GM18858 (cell line): ENCODE results near the gene MAP3K2.
"Not testable (repeated sequence)": the region's sequence is repeated elsewhere in the genome, so short reads cannot be mapped to it uniquely, and the experiment has no call there.

Source experiments
- ATAC-seq: cut with Tn5 transposase; IDR thresholded peaks from one replicate; pipeline ENCODE4 v1.9.1; 2021; ENCODE audit not compliant: unreplicated experiment

The MAP3K2 gene

GRCh38 chr2:127421116-127421800, 33.5 kb upstream of the MAP3K2 start:
- ATAC-seq = no peak

DNA sequence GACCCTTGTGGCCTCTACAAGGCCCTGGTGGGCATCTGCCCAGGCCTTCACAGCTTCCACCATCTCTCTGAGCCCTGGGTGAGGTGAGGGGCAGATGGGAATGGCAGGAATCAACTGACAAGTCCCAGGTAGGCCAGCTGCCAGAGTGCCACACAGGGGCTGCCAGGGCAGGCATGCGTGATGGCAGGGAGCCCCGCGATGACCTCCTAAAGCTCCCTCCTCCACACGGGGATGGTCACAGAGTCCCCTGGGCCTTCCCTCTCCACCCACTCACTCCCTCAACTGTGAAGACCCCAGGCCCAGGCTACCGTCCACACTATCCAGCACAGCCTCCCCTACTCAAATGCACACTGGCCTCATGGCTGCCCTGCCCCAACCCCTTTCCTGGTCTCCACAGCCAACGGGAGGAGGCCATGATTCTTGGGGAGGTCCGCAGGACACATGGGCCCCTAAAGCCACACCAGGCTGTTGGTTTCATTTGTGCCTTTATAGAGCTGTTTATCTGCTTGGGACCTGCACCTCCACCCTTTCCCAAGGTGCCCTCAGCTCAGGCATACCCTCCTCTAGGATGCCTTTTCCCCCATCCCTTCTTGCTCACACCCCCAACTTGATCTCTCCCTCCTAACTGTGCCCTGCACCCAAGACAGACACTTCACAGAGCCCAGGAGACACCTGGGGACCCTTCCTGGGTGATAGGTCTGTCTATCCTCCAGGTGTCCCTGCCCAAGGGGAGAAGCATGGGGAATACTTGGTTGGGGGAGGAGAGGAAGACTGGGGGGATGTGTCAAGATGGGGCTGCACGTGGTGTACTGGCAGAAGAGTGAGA, 32.5 kb upstream of the MAP3K2 start:
- ATAC-seq = no peak

- no peak for ATAC-seq
These were observed 31.8 kb upstream of the MAP3K2 start for GRCh38 chr2:127419448-127420038.

DNA sequence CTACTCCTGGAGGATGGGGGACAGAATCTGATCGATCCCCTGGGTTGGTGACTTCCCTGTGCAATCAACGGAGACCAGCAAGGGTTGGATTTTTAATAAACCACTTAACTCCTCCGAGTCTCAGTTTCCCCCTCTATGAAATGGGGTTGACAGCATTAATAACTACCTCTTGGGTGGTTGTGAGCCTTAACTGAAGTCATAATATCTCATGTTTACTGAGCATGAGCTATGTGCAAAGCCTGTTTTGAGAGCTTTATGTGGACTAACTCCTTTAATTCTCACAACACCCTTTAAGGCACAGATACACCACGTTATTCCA, 31.3 kb upstream of the MAP3K2 start:
- no peak for ATAC-seq

DNA sequence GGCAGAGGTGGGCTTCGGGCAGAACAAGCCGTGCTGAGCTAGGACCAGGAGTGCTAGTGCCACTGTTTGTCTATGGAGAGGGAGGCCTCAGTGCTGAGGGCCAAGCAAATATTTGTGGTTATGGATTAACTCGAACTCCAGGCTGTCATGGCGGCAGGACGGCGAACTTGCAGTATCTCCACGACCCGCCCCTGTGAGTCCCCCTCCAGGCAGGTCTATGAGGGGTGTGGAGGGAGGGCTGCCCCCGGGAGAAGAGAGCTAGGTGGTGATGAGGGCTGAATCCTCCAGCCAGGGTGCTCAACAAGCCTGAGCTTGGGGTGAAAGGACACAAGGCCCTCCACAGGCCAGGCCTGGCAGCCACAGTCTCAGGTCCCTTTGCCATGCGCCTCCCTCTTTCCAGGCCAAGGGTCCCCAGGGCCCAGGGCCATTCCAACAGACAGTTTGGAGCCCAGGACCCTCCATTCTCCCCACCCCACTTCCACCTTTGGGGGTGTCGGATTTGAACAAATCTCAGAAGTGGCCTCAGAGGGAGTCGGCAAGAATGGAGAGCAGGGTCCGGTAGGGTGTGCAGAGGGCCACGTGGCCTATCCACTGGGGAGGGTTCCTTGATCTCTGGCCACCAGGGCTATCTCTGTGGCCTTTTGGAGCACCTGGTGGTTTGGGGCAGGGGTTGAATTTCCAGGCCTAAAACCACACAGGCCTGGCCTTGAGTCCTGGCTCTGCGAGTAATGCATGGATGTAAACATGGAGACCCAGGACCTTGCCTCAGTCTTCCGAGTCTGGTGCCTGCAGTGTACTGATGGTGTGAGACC, 30.7 kb upstream of the MAP3K2 start, which contains the start of gene PROC:
Gene PROC, plus strand, starts transcription at position 128 of the 812 bp plus-strand sequence. CDS start 1,516 bp downstream, outside the sequence.
- no peak for ATAC-seq

GRCh38 chr2:127417406-127417805, 29.6 kb upstream of the MAP3K2 start:
- ATAC-seq = no peak

GRCh38 chr2:127416506-127417001, 28.8 kb upstream of the MAP3K2 start:
- peak; percentile 4 for ATAC-seq

DNA sequence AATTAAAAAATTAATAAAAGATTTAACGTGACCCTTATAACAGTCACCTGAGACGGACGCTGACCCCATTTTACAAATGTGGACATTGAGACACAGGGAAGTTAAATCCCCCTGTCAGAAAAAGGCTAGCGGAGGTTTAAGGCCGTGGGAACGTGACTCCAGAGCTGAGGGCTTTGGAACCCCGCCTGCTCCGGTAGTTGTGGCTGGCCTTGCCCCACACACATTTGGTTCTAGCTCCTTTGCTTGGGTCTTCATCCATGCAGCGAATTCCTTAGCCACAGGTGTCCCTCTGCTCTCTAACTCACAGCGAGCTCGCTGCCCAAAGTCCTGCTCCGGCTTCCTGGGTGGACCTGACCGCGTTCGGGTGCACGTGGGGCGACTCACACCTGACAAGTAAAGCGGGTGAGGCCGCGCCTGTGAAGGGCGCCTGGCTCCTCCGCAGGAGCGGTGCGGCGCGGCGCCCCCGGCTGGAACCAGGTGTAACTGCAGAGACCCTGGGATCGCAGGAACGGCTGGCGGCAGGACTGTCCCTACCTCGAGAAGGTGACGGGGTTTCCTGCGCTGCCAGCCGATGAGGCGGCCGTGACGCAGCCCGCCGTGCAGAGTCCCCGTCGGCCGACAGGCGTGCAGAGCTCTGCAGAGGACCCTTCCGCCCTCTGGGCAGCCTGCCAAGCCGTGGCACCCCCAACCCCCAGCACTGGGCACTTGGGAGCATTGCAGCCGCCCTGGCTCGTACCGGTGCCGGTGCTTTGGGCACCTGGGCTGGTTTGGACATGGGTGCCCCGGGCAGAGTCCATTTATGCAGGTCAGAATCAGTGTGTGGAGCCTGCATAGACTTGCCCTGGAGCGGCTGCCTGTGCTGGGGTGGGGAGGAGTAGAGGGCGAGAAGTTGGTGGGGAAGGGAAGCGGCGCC, 28.1 kb upstream of the MAP3K2 start:
- peak; percentile 49 for ATAC-seq

DNA sequence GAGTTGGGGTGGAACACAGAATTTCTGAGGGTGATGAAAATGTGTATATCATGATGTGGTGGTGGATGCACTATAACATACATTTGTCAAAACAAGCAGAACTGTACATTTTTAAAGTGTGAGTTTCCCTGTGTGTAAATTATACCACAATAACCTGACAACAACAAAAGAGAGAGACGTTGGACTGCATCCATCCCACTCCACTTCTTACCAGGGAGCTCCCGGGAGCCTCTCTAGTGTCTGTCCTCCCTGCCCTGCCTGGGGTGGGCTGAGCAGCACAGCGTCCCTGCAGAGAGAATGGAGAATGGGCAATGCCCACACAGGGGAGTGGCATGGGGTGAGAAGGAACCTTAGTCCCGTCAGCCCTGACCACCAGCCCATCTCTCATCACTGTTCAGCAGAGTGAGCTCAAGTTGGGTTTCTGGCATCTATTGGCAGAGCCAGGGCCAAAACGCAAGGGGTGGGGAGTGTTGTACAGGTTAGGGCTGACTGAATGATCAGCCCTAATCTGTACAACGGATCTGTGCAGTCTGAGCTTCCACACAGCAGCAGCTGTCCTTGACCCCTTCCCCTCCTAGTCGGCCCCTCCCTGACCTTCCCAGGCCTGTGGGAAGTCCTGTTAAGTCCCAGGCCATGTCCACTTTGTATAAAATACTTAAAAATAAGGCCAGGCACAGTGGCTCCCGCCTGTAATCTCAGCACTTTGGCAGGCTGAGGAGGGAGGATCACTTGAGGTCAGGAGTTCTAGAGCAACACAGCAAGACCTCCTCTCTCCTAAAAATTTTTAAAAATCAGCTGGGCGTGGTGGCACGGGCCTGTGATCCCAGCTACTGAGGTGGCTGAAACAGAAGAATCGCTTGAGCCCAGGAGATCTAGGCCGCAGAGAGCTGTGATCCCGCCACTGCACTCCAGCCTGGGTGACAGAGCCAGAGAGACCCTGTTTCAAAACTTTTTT, 27.1 kb upstream of the MAP3K2 start:
- no peak for ATAC-seq

DNA sequence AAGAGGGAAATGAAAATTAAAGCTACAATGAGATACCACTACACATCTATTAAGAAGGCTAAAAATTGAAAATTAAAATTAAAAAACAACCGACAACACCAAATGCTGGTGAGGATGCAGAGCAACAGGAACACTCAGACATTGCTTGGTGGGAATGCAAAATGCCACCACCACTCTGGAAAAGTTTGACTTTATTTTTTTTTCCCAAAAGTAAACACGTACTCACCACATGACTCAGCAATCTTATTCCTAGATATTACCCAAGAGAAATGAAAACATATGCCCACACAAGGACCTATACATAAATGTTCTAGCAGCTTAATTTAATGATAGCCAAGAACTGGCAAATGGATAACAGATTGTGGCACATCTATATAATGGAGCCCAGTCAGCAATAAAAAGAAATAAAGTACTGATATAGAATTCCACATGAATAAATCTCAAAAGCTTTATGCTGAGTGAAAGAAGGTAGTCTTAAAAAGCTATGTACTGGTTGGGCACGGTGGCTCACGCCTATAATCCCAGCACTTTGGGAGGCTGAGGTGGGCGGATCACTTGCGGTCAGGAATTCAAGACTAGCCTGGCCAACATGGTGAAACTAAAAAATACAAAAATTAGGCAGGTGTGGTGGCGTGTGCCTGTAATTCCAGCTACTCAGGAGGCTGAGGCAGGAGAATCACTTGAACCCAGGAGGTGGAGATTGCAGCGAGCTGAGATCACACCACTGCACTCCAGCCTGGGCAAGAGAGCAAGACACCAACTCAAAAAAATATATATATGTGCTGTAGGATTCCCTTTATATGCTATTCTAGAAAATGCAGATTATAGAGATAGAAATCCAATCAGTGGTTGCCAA, 26.2 kb upstream of the MAP3K2 start:
- ATAC-seq = no peak

- no peak for ATAC-seq
These were observed 25.4 kb upstream of the MAP3K2 start for GRCh38 chr2:127413200-127413599.

GRCh38 chr2:127411653-127412369, 24.0 kb upstream of the MAP3K2 start:
- no peak for ATAC-seq

GRCh38 chr2:127410871-127411652, 23.3 kb upstream of the MAP3K2 start:
- no peak for ATAC-seq

- ATAC-seq = not testable (repeated sequence)
These were observed 21.9 kb upstream of the MAP3K2 start for GRCh38 chr2:127409716-127410115.

- no peak for ATAC-seq
These were observed 21.0 kb upstream of the MAP3K2 start for GRCh38 chr2:127408807-127409099.

DNA sequence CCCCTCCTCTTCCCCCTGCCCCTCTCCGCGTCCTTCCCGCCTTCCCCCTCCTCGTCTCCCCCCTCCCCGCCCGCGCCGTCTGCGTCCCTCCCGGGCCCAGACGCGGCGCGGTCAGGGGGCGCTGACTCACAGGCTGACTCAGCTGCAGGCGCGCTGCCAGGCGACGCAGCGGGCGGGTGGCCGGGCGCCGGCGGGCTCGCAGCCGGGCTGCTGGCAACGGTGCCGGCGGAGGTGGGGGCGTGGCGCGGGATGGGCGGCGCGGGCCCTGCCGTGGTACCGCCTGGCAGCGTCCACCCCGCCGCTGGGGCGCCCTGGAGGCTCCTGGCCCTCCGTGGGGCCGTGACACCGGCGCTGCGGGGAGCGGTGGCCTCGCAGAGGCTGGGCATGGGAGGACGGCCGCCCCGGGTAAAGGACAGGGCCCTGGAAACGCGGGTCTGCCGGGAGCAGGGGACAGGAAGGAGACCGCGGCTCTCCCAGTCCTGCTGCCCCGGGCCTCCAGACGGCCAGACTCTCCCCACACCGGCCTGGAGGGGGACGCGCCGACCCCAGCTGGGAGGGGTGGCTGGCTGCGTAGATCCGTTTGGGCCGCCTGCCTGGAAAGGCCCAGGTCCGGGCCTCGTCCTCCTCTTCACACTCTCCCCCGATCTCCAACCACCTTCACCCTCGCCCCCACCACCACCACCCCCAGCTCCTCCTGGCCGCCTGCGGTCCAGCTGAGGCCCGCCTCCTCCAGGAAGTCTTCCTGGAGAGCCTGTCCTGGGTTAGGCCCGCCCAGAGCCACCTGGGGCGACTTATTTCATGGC, 20.4 kb upstream of the MAP3K2 start:
- ATAC-seq = peak; percentile 45
